ENCODE data around the gene CSKMT. TPM values are rescaled to one million over a fixed set of nuclear protein-coding genes. Genes with fewer than 3 reads are reported as not detected.

Gene CSKMT
- total and polyA plus RNA-seq, 2 donors (not counting 1 experiment from before 2014, with no cell fraction given): 39.0 to 57.3 TPM

DNA sequence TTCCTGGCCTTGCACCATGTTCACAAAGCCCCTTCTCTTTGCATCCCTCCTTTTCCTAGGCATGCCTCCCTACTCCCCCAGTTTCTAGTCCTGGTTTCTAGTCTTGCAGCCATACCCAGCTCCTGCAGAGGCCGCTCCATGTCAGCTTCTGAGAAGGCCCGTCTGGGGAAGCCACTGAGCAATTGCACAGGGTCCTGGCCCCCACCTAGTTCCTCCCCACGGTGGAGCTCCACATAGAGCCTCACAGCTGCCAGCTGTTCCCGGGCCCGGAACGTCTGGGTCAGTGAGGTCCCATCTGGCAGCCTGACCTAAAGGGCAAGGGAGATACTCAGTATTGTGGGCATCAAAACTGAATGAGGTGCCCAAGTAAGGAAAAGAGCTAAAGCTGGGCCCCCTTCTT lies 11.6 kb downstream of the CSKMT start:
- no peaks in the 10 kb centered on the region for H3K27me3 ChIP-seq (replicated peaks in 1 of 4; ENCODE audit: control extremely low read depth in 1 of 4, control insufficient read depth in 3 of 4, insufficient read depth in 4 of 4, low read length in 3 of 4)
- intact Hi-C loops (cut with micrococcal nuclease): no loop called here
- H2AFZ ChIP-seq (ENCODE audit: insufficient read depth, low read depth, low read length, poor library complexity, severe bottlenecking): no peak overlapping the region
- Mint-ChIP-seq H3K27ac (no peak overlapping the region), H3K4me1 (peaks cover 44% of the 10 kb centered on the region), H3K9me3 (ENCODE audit: insufficient read depth) (no peaks in the 10 kb centered on the region), H3K4me3 (peak overlapping the region; percentile 88), H3K27me3 (no peaks in the 10 kb centered on the region)
- DNase-seq (no peak), ATAC-seq (ENCODE audit: low read depth) (no peak)
- H3K9me3 ChIP-seq (ENCODE audit: control extremely low read depth in 1 of 3, control insufficient read depth in 2 of 3, insufficient read depth in 1 of 3, low read length in 2 of 3): no peaks in the 10 kb centered on the region
- H3K4me2 ChIP-seq (replicated peaks; ENCODE audit: low read depth, low read length, poor library complexity, severe bottlenecking): no peak overlapping the region
- peaks cover 22 to 35% of the 10 kb centered on the region in 2 donors for H3K4me1 ChIP-seq (ENCODE audit: control insufficient read depth in 2 of 2, insufficient read depth in 2 of 2, low read length in 2 of 2)
- peaks cover 58% of the 10 kb centered on the region for H3K79me2 ChIP-seq (ENCODE audit: control insufficient read depth, insufficient read depth, low read length)
- H3K36me3 ChIP-seq (replicated peaks in 1 of 2; ENCODE audit: control extremely low read depth in 1 of 2, control insufficient read depth in 1 of 2, extremely low read depth in 1 of 2, insufficient read depth in 2 of 2, low read length in 1 of 2): peaks cover 1 to 27% of the 10 kb centered on the region in 2 experiments
- H3K27ac ChIP-seq (ENCODE audit: low read length in 2 of 2): peak overlapping the region in 1 of 2 donors; percentile 99
- no peak overlapping the region for H3K4me3 ChIP-seq (ENCODE audit: control extremely low read depth in 1 of 5, extremely low read depth in 1 of 5, insufficient read depth in 1 of 5, low read depth in 2 of 5, low read length in 4 of 5)
- POLR2A ChIA-PET: interaction anchor here (0.6 to 1.9 kb wide), 4 partner anchors 10 to 85 kb away, joined by 3 to 6 read pairs (median 3); partner anchors contain the start of genes C11orf98, CSKMT and TUT1
- CTCF ChIA-PET: interaction anchor here (0.5 to 1.8 kb wide), 5 partner anchors 18 to 1249 kb away, joined by 3 to 5 read pairs (median 4); partner anchors contain the start of gene INTS5
- TF ChIP-seq EZH2 (IDR thresholded peaks at IDR 0.05; ENCODE audit: borderline replicate concordance, insufficient read depth, low read depth, low read length, poor library complexity, severe bottlenecking): no peak
- TF ChIP-seq, protein P1, sequence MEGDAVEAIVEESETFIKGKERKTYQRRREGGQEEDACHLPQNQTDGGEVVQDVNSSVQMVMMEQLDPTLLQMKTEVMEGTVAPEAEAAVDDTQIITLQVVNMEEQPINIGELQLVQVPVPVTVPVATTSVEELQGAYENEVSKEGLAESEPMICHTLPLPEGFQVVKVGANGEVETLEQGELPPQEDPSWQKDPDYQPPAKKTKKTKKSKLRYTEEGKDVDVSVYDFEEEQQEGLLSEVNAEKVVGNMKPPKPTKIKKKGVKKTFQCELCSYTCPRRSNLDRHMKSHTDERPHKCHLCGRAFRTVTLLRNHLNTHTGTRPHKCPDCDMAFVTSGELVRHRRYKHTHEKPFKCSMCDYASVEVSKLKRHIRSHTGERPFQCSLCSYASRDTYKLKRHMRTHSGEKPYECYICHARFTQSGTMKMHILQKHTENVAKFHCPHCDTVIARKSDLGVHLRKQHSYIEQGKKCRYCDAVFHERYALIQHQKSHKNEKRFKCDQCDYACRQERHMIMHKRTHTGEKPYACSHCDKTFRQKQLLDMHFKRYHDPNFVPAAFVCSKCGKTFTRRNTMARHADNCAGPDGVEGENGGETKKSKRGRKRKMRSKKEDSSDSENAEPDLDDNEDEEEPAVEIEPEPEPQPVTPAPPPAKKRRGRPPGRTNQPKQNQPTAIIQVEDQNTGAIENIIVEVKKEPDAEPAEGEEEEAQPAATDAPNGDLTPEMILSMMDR (IDR thresholded peaks at IDR 0.05): no peak
- H3K9ac ChIP-seq (ENCODE audit: low read length): no peak overlapping the region
- H4K20me1 ChIP-seq (ENCODE audit: control insufficient read depth, insufficient read depth, low read length, poor library complexity, severe bottlenecking): peaks cover 5% of the 10 kb centered on the region
- WGBS (ENCODE audit: insufficient coverage): 89% methylated on average over 3 of the region's 6 CpGs

DNA sequence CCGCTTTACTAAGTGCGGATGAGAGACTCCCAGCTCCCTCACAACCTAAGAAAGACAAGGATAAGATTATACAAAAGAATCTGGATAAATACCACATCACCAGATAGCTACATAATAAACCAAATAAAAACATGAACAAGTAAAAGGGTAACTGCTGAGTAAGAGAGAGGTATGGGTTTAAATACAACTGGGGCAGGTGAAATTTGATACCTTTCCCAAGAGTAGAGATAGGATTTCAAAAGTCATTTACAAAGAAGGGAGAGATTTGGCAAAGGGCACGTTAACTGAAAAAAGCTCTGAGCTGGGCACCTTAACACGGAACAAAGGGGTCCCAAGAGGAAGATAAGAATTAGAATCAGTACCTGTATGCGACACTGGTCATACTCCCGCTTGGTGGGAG lies 12.0 kb downstream of the CSKMT start:
- no peak for DNase-seq
- Histone ChIP-seq H3K4me2 (replicated peaks; ENCODE audit: low read depth, low read length, poor library complexity, severe bottlenecking) (no peak overlapping the region), H3K4me3 (ENCODE audit: control extremely low read depth in 1 of 5, extremely low read depth in 1 of 5, insufficient read depth in 1 of 5, low read depth in 2 of 5, low read length in 4 of 5) (no peak overlapping the region), H3K9me3 (ENCODE audit: control extremely low read depth in 1 of 3, control insufficient read depth in 2 of 3, insufficient read depth in 1 of 3, low read length in 2 of 3) (no peaks in the 10 kb centered on the region), H3K4me1 (ENCODE audit: control insufficient read depth in 2 of 2, insufficient read depth in 2 of 2, low read length in 2 of 2) (peaks cover 21 to 33% of the 10 kb centered on the region in 2 donors), H3K27ac (ENCODE audit: low read length in 2 of 2) (peak overlapping the region in 1 of 2 donors; percentile 99), H4K20me1 (ENCODE audit: control insufficient read depth, insufficient read depth, low read length, poor library complexity, severe bottlenecking) (peaks cover 5% of the 10 kb centered on the region), H3K27me3 (replicated peaks in 1 of 4; ENCODE audit: control extremely low read depth in 1 of 4, control insufficient read depth in 3 of 4, insufficient read depth in 4 of 4, low read length in 3 of 4) (no peaks in the 10 kb centered on the region), H3K79me2 (ENCODE audit: control insufficient read depth, insufficient read depth, low read length) (peaks cover 53% of the 10 kb centered on the region), H3K36me3 (replicated peaks in 1 of 2; ENCODE audit: control extremely low read depth in 1 of 2, control insufficient read depth in 1 of 2, extremely low read depth in 1 of 2, insufficient read depth in 2 of 2, low read length in 1 of 2) (peaks cover 1 to 27% of the 10 kb centered on the region in 2 experiments), H3K9ac (ENCODE audit: low read length) (no peak overlapping the region), H2AFZ (ENCODE audit: insufficient read depth, low read depth, low read length, poor library complexity, severe bottlenecking) (no peak overlapping the region)
- WGBS (ENCODE audit: insufficient coverage): 100% methylated on average over 4 of the region's 6 CpGs
- Mint-ChIP-seq H3K27ac (peak overlapping the region; percentile 57), H3K27me3 (no peaks in the 10 kb centered on the region), H3K4me1 (peaks cover 41% of the 10 kb centered on the region), H3K9me3 (ENCODE audit: insufficient read depth) (no peaks in the 10 kb centered on the region), H3K4me3 (peak overlapping the region; percentile 88)
- intact Hi-C loops (cut with micrococcal nuclease): no loop called here
- CTCF ChIA-PET: interaction anchor here (0.5 to 1.6 kb wide), 4 partner anchors 24 to 1249 kb away, joined by 3 to 5 read pairs (median 4); partner anchors contain the start of gene INTS5
- no peak for ATAC-seq (ENCODE audit: low read depth)
- POLR2A ChIA-PET: interaction anchor here (0.6 to 1.9 kb wide), 3 partner anchors 10 to 84 kb away, joined by 3 to 6 read pairs (median 3); partner anchors contain the start of genes C11orf98 and CSKMT
- no peak for TF ChIP-seq EZH2 (IDR thresholded peaks at IDR 0.05; ENCODE audit: borderline replicate concordance, insufficient read depth, low read depth, low read length, poor library complexity, severe bottlenecking)
- TF ChIP-seq, protein P1 (IDR thresholded peaks at IDR 0.05): no peak
